ENCODE data around the gene CEBPE. TPM values are rescaled to one million over a fixed set of nuclear protein-coding genes. Genes with fewer than 3 reads are reported as not detected.

The CEBPE gene
- total RNA-seq, 2 experiments from 2014 or later, result 1.1 to 2.3 TPM

GRCh38 chr14:23101213-23101970 lies 17.7 kb downstream of the CEBPE start:
- POLR2A ChIA-PET, result interaction anchor here (0.5 kb wide), 1 partner anchor 10 kb away, joined by 4 read pairs; no protein-coding TSS in a partner anchor

GRCh38 chr14:23099212-23099861 lies 19.7 kb downstream of the CEBPE start:
- Histone ChIP-seq H3K4me2 (ENCODE audit: low read length) (no peak overlapping the region), H2AFZ (ENCODE audit: low read length) (no peak overlapping the region), H3K4me3 (ENCODE audit: low read depth, low read length, poor library complexity, severe bottlenecking) (no peak overlapping the region), H3K9me2 (ENCODE audit: insufficient read depth, low read length) (no peaks in the 10 kb centered on the region), H3K36me3 (ENCODE audit: insufficient read depth, low read length) (peaks cover 24% of the 10 kb centered on the region), H4K20me1 (ENCODE audit: insufficient read depth, low read length) (peaks cover 4% of the 10 kb centered on the region; the same call in 1 of the 2 replicates), H3K4me1 (ENCODE audit: insufficient read depth, low read length, poor library complexity, severe bottlenecking) (peaks cover 12% of the 10 kb centered on the region), H3K79me2 (ENCODE audit: insufficient read depth, low read depth, low read length) (peaks cover 27% of the 10 kb centered on the region), H3K9me3 (ENCODE audit: low read length) (no peaks in the 10 kb centered on the region), H3K27ac (ENCODE audit: low read depth, low read length, poor library complexity, severe bottlenecking) (no peak overlapping the region)
- intact Hi-C loops (cut with micrococcal nuclease; ENCODE audit: unreplicated experiment), result no loop called here
- DNase-seq (ENCODE audit: low spot score), result no peak
- CTCF ChIA-PET (ENCODE audit: unreplicated experiment), result no interaction called here
- no TSS peak for BruUV-seq (replicated peaks)
- TF ChIP-seq CTCF (conservative IDR thresholded peaks at IDR 0.05; ENCODE audit: low read length) (no peak), EZH2phosphoT487 (IDR thresholded peaks at IDR 0.05; ENCODE audit: borderline replicate concordance, low read depth, low read length) (no peak)
- POLR2A ChIA-PET, result interaction anchor here (0.7 to 1.0 kb wide), 3 partner anchors 17 to 473 kb away, joined by 3 to 5 read pairs (median 4); no protein-coding TSS in a partner anchor

More at GRCh38 chr14:23101213-23101970, 17.7 kb downstream of the CEBPE start:
- H3K4me2 ChIP-seq (ENCODE audit: low read length), result no peak overlapping the region
- H3K9me3 ChIP-seq (ENCODE audit: low read length), result no peaks in the 10 kb centered on the region
- no peak for DNase-seq (ENCODE audit: low spot score)
- peaks cover 24% of the 10 kb centered on the region for H3K36me3 ChIP-seq (ENCODE audit: insufficient read depth, low read length)
- no peaks in the 10 kb centered on the region for H3K9me2 ChIP-seq (ENCODE audit: insufficient read depth, low read length)
- TF ChIP-seq CTCF (conservative IDR thresholded peaks at IDR 0.05; ENCODE audit: low read length) (no peak), EZH2phosphoT487 (IDR thresholded peaks at IDR 0.05; ENCODE audit: borderline replicate concordance, low read depth, low read length) (no peak)
- BruUV-seq (replicated peaks), result no TSS peak
- peaks cover 15% of the 10 kb centered on the region for H3K79me2 ChIP-seq (ENCODE audit: insufficient read depth, low read depth, low read length)
- CTCF ChIA-PET (ENCODE audit: unreplicated experiment), result no interaction called here
- H3K4me1 ChIP-seq (ENCODE audit: insufficient read depth, low read length, poor library complexity, severe bottlenecking), result peaks cover 11% of the 10 kb centered on the region
- H4K20me1 ChIP-seq (ENCODE audit: insufficient read depth, low read length), result peaks cover 4% of the 10 kb centered on the region; the same call in 1 of the 2 replicates
- H3K4me3 ChIP-seq (ENCODE audit: low read depth, low read length, poor library complexity, severe bottlenecking), result no peak overlapping the region
- no peak overlapping the region for H2AFZ ChIP-seq (ENCODE audit: low read length)
- intact Hi-C loops (cut with micrococcal nuclease; ENCODE audit: unreplicated experiment), result no loop called here
- no peak overlapping the region for H3K27ac ChIP-seq (ENCODE audit: low read depth, low read length, poor library complexity, severe bottlenecking)

- BruUV-seq (replicated peaks), result no TSS peak
- ChIA-PET POLR2A (no interaction called here), CTCF (ENCODE audit: unreplicated experiment) (no interaction called here)
- no peak overlapping the region for H2AFZ ChIP-seq (ENCODE audit: low read length)
- H3K4me1 ChIP-seq (ENCODE audit: insufficient read depth, low read length, poor library complexity, severe bottlenecking), result peaks cover 23% of the 10 kb centered on the region
- no peaks in the 10 kb centered on the region for H3K9me2 ChIP-seq (ENCODE audit: insufficient read depth, low read length)
- H3K79me2 ChIP-seq (ENCODE audit: insufficient read depth, low read depth, low read length), result peaks cover 42% of the 10 kb centered on the region
- no peak for TF ChIP-seq CTCF (conservative IDR thresholded peaks at IDR 0.05; ENCODE audit: low read length)
- TF ChIP-seq EZH2phosphoT487 (IDR thresholded peaks at IDR 0.05; ENCODE audit: borderline replicate concordance, low read depth, low read length), result no peak
- DNase-seq (ENCODE audit: low spot score), result no peak
- intact Hi-C loops (cut with micrococcal nuclease; ENCODE audit: unreplicated experiment), result no loop called here
- peaks cover 34% of the 10 kb centered on the region for H3K36me3 ChIP-seq (ENCODE audit: insufficient read depth, low read length)
- no peak overlapping the region for H3K27ac ChIP-seq (ENCODE audit: low read depth, low read length, poor library complexity, severe bottlenecking)
- H4K20me1 ChIP-seq (ENCODE audit: insufficient read depth, low read length), result peaks cover 20% of the 10 kb centered on the region
- H3K4me3 ChIP-seq (ENCODE audit: low read depth, low read length, poor library complexity, severe bottlenecking), result no peak overlapping the region
- H3K4me2 ChIP-seq (ENCODE audit: low read length), result no peak overlapping the region
- no peaks in the 10 kb centered on the region for H3K9me3 ChIP-seq (ENCODE audit: low read length)
These were observed 21.3 kb downstream of the CEBPE start for GRCh38 chr14:23097786-23098185.
